IMR-90 (cell line): Measurements from ENCODE around the gene KDM2A. TPM values are rescaled to one million over a fixed set of nuclear protein-coding genes. Genes with fewer than 3 reads are reported as not detected.

Experiments
- ATAC-seq: fragments of 200-7000 bp; cut with Tn5 transposase; 2 replicates; pipeline ENCODE4 v1.9.1; 2020; ENCODE audit warnings: low read depth, mild to moderate bottlenecking, moderate library complexity
- BruUV-seq: library from RNA; stranded (reverse); fragments of 400-500 nt; replicated peaks from 2 replicates; lab custom pipeline; 2021; lab: Mats Ljungman, UMichigan
- CTCF ChIA-PET: fragments of 300-600 bp; formaldehyde crosslinking; extraction: SDS; loops from one replicate; lab custom pipeline; 2021; ENCODE audit warnings: antibody characterized with exemption; lab: Yijun Ruan, JAX
- POLR2A ChIA-PET: fragments of 300-600 bp; sonication (Branson Sonifier 250); formaldehyde crosslinking; loops from one replicate; lab custom pipeline; 2022; ENCODE audit warnings: antibody characterized with exemption; ENCODE audit not compliant: unreplicated experiment; lab: Charles Lee
- DNase-seq: peaks from one replicate; pipeline ENCODE4 v3.0.0; 2013
- H2AFZ ChIP-seq: replicated peaks from 2 replicates; pipeline ENCODE3; 2013; ENCODE audit warnings: low read length, mild to moderate bottlenecking; ENCODE audit not compliant: poor library complexity
- H2AK5ac ChIP-seq: 2 replicates; pipeline ENCODE4 v1.6.1; 2013; ENCODE audit warnings: low read depth, low read length, inconsistent platforms
- H2AK9ac ChIP-seq: replicated peaks from 2 replicates; pipeline ENCODE3; 2013; ENCODE audit warnings: mild to moderate bottlenecking, low read depth, low read length, moderate library complexity; ENCODE audit not compliant: poor library complexity
- H2BK120ac ChIP-seq: 2 replicates; pipeline ENCODE4 v1.6.1; 2013; ENCODE audit warnings: low read depth, low read length, inconsistent platforms
- H2BK15ac ChIP-seq: 3 replicates; pipeline ENCODE4 v1.6.1; 2013; ENCODE audit warnings: low read depth, low read length, inconsistent platforms
- H2BK20ac ChIP-seq: 2 replicates; pipeline ENCODE4 v1.6.1; 2013; ENCODE audit warnings: low read depth, mild to moderate bottlenecking, inconsistent platforms, low read length, moderate library complexity
- H2BK5ac ChIP-seq: 2 replicates; pipeline ENCODE4 v1.6.1; 2013; ENCODE audit warnings: mild to moderate bottlenecking, low read depth, low read length, inconsistent platforms; ENCODE audit not compliant: poor library complexity, severe bottlenecking
- H3K14ac ChIP-seq: replicated peaks from 2 replicates; pipeline ENCODE4 v1.6.1; 2013; ENCODE audit warnings: low read depth, low read length, inconsistent platforms
- H3K18ac ChIP-seq: 2 replicates; pipeline ENCODE4 v1.6.1; 2013; ENCODE audit warnings: low read depth, low read length, control low read depth
- H3K23ac ChIP-seq: 2 replicates; pipeline ENCODE4 v1.6.1; 2013; ENCODE audit warnings: low read depth, low read length, inconsistent platforms
- H3K27ac ChIP-seq: 2 replicates; pipeline ENCODE4 v1.5.1; 2013; ENCODE audit warnings: mild to moderate bottlenecking, control low read depth, low read length; ENCODE audit not compliant: insufficient read depth
- H3K27me3 ChIP-seq: 2 replicates; pipeline ENCODE4 v1.6.1; 2013; ENCODE audit warnings: low read length; ENCODE audit not compliant: control insufficient read depth, insufficient read depth
- H3K36me3 ChIP-seq: 2 replicates; pipeline ENCODE4 v1.6.1; 2013; ENCODE audit warnings: low read length, mixed read lengths; ENCODE audit not compliant: control insufficient read depth, insufficient read depth
- H3K4ac ChIP-seq: 2 replicates; pipeline ENCODE4 v1.6.1; 2013; ENCODE audit warnings: low read depth, low read length, inconsistent platforms
- H3K4me1 ChIP-seq: 2 replicates; pipeline ENCODE4 v1.6.1; 2013; ENCODE audit warnings: low read length, mixed read lengths; ENCODE audit not compliant: control insufficient read depth, insufficient read depth
- H3K4me2 ChIP-seq: 2 replicates; pipeline ENCODE4 v1.6.1; 2013; ENCODE audit warnings: low read depth, mild to moderate bottlenecking, control low read depth, low read length, moderate library complexity
- H3K4me3 ChIP-seq: 2 replicates; pipeline ENCODE4 v1.5.1; 2013; ENCODE audit warnings: low read depth, mild to moderate bottlenecking, control low read depth, low read length, moderate library complexity; ENCODE audit not compliant: insufficient read depth
- H3K56ac ChIP-seq: 2 replicates; pipeline ENCODE4 v1.6.1; 2013; ENCODE audit warnings: low read length, inconsistent platforms; ENCODE audit not compliant: insufficient read depth; ENCODE audit errors: extremely low read depth
- H3K79me1 ChIP-seq, 2 experiments: 2 replicates each; pipeline ENCODE4 v1.6.1; 2013; ENCODE audit warnings: low read length in 2 of 2, inconsistent platforms in 1 of 2, low read depth in 1 of 2
- H3K9ac ChIP-seq: 2 replicates; pipeline ENCODE4 v1.6.1; 2013; ENCODE audit warnings: low read depth, low read length, control low read depth
- H3K9me1 ChIP-seq: 2 replicates; pipeline ENCODE4 v1.6.1; 2013; ENCODE audit warnings: low read length, inconsistent platforms; ENCODE audit not compliant: insufficient read depth
- H3K9me3 ChIP-seq: 2 replicates; pipeline ENCODE4 v1.6.1; 2013; ENCODE audit warnings: low read length; ENCODE audit not compliant: control insufficient read depth, insufficient read depth
- H4K20me1 ChIP-seq: 2 replicates; pipeline ENCODE4 v1.6.1; 2013; ENCODE audit warnings: low read length, inconsistent platforms; ENCODE audit not compliant: insufficient read depth
- H4K5ac ChIP-seq: 2 replicates; pipeline ENCODE4 v1.6.1; 2013; ENCODE audit warnings: mild to moderate bottlenecking, low read depth, low read length, control low read depth
- H4K8ac ChIP-seq, 2 experiments: 2 replicates each; pipeline ENCODE4 v1.6.1; 2013; ENCODE audit warnings: low read depth in 2 of 2, low read length in 2 of 2, control low read depth in 1 of 2, inconsistent platforms in 1 of 2
- H4K91ac ChIP-seq: 2 replicates; pipeline ENCODE4 v1.6.1; 2013; ENCODE audit warnings: low read depth, low read length, inconsistent platforms; ENCODE audit not compliant: insufficient read depth
- CEBPB ChIP-seq: IDR thresholded peaks from 2 replicates; pipeline ENCODE4 v1.6.1; 2012; ENCODE audit warnings: low read depth, low read length, improper control_type of control experiment
- CHD1 ChIP-seq: IDR thresholded peaks from 2 replicates; pipeline ENCODE4 v1.6.1; 2012; ENCODE audit warnings: low read depth, low read length, improper control_type of control experiment
- FOS ChIP-seq: fragments of 150-350 bp; IDR thresholded peaks from 2 replicates; pipeline ENCODE4 v1.6.1; 2016; ENCODE audit warnings: low read depth, low read length
- POLR2A ChIP-seq: IDR thresholded peaks from 2 replicates; pipeline ENCODE4 v1.6.1; 2012; ENCODE audit warnings: mild to moderate bottlenecking, low read depth, low read length
- RAD21 ChIP-seq: IDR thresholded peaks from 2 replicates; pipeline ENCODE4 v1.6.1; 2012; ENCODE audit warnings: low read length, improper control_type of control experiment
- RFX5 ChIP-seq: IDR thresholded peaks from 2 replicates; pipeline ENCODE4 v1.8.0; 2012; ENCODE audit warnings: low read depth, mild to moderate bottlenecking, low read length, moderate library complexity
- USF2 ChIP-seq: fragments of 150-350 bp; IDR thresholded peaks from 2 replicates; pipeline ENCODE4 v1.6.1; 2017; ENCODE audit warnings: mild to moderate bottlenecking, antibody characterized with exemption, low read length, low read depth
- WGBS, 2 experiments: methylation state at CpG; one replicate each; pipeline versions ENCODE4 v1.1.5 to v1.1.7; 2013; ENCODE audit warnings: missing lambda C conversion rate in 2 of 2; ENCODE audit not compliant: insufficient read length in 1 of 2; ENCODE audit errors: extremely low coverage in 2 of 2; 5-methylcytosine and 5-hydroxymethylcytosine counted together
- dilution Hi-C: fragments of 300-500 bp; cut with HindIII; formaldehyde crosslinking; loops from one replicate; pipeline ENCODE4 v1.14.3; 2018; ENCODE audit warnings: low sequenced_read_pairs; ENCODE audit not compliant: unreplicated experiment
- in situ Hi-C: fragments of 300-500 bp; cut with MboI; formaldehyde crosslinking; loops from 3 replicates; pipeline ENCODE4 v1.14.3; 2019; ENCODE audit warnings: low sequenced_read_pairs, inconsistent platforms, mixed read lengths
- intact Hi-C: fragments of 100-400 bp; cut with micrococcal nuclease; formaldehyde crosslinking; loops from 2 replicates; pipeline ENCODE4 v1.10.0; 2022
- polyA plus RNA-seq, 3 experiments: library from polyadenylated mRNA; depleted of rRNA; stranded (reverse); fragments of >200 nt; gene quantifications; 2 replicates each; pipeline ENCODE4 v1.2.3, GENCODE V29; 2012; ENCODE audit warnings: low replicate concordance in 1 of 3
- total RNA-seq: library from RNA; depleted of rRNA; stranded (reverse); fragments of >200 nt; gene quantifications from 2 replicates; pipeline ENCODE4 v1.2.3, GENCODE V29; 2012

Gene KDM2A
- total and polyA plus RNA-seq, 2 of the 4 experiments (the other 2 are of a cell fraction) = 26.7 to 42.6 TPM

- Histone ChIP-seq H3K9me1 (peaks cover 3% of the 10 kb centered on the region), H3K18ac (no peak overlapping the region), H4K91ac (no peak overlapping the region), H2AK5ac (no peak overlapping the region), H3K36me3 (peaks cover 42% of the 10 kb centered on the region), H3K9ac (no peak overlapping the region), H3K4me3 (no peak overlapping the region), H2BK5ac (no peak overlapping the region), H2AFZ (no peak overlapping the region), H2AK9ac (no peak overlapping the region), H3K79me1 (peaks cover 7 to 48% of the 10 kb centered on the region in 2 experiments), H3K56ac (no peak overlapping the region), H3K27me3 (no peaks in the 10 kb centered on the region), H3K23ac (no peak overlapping the region), H4K5ac (no peak overlapping the region), H3K4me2 (no peak overlapping the region), H2BK20ac (no peak overlapping the region), H3K27ac (no peak overlapping the region), H3K9me3 (peaks cover 2% of the 10 kb centered on the region; the same call in 1 of the 2 replicates), H3K4ac (no peak overlapping the region), H2BK120ac (no peak overlapping the region), H3K4me1 (peaks cover 10% of the 10 kb centered on the region), H4K20me1 (peaks cover 7% of the 10 kb centered on the region), H2BK15ac (no peak overlapping the region), H4K8ac (no peak overlapping the region), H3K14ac (no peak overlapping the region)
- CTCF ChIA-PET = interaction anchor here (1.1 kb wide), 1 partner anchor 21 kb away, joined by 3 read pairs; no protein-coding TSS in a partner anchor
- POLR2A ChIA-PET = no interaction called here
- intact Hi-C loops = no loop called here
- dilution Hi-C loops = no loop called here
- TF ChIP-seq CHD1 (no peak), POLR2A (no peak), FOS (no peak), RFX5 (no peak), RAD21 (no peak), USF2 (no peak), CEBPB (no peak)
- DNase-seq (no peak), ATAC-seq (no peak)
- WGBS, 2 experiments = no CpG with 5 or more reads among the region's 7 CpGs
- no TSS peak for BruUV-seq
- in situ Hi-C loops = no loop called here
Measured at GRCh38 chr11:67298786-67299185, 179.7 kb downstream of the KDM2A start.
